Natural killer cell (primary cell): ENCODE data around the gene ADAMTS17. TPM values are rescaled to one million over a fixed set of nuclear protein-coding genes. Genes with fewer than 3 reads are reported as not detected.

Experiments
- ATAC-seq, 3 donors: fragments of 150-1000 bp in 2 of 3; fragments of 200-7000 bp in 1 of 3; cut with Tn5 transposase; 1 replicate in 1 of 3; 2 replicates in 2 of 3; pipeline ENCODE4 v1.10.0; 2021; ENCODE audit warnings: mild to moderate bottlenecking in 2 of 3, moderate library complexity in 2 of 3
- DNase-seq, 2 donors: peaks; one replicate each; pipeline versions ENCODE4 v3.0.0 to v3.0.0-alpha.2; 2013 to 2021; ENCODE audit warnings: mixed read lengths in 1 of 2
- H3K27ac ChIP-seq: one replicate; pipeline ENCODE4 v1.5.1; 2013; ENCODE audit warnings: mild to moderate bottlenecking, low read length
- H3K27me3 ChIP-seq: one replicate; pipeline ENCODE4 v1.6.1; 2013; ENCODE audit warnings: low read length; ENCODE audit not compliant: control insufficient read depth, insufficient read depth
- H3K36me3 ChIP-seq: one replicate; pipeline ENCODE4 v1.6.1; 2013; ENCODE audit warnings: low read length; ENCODE audit not compliant: control insufficient read depth, insufficient read depth
- H3K4me1 ChIP-seq: one replicate; pipeline ENCODE4 v1.6.1; 2013; ENCODE audit warnings: low read length; ENCODE audit not compliant: control insufficient read depth, insufficient read depth
- H3K4me3 ChIP-seq: one replicate; pipeline ENCODE4 v1.5.1; 2013; ENCODE audit warnings: low read length
- H3K9me3 ChIP-seq: one replicate; pipeline ENCODE4 v1.6.1; 2013; ENCODE audit warnings: low read length; ENCODE audit not compliant: control insufficient read depth, insufficient read depth
- H3K27ac Mint-ChIP-seq, 2 donors: one replicate each; pipeline ENCODE4 v1.8.0; 2022; ENCODE audit warnings: mild to moderate bottlenecking in 2 of 2, mixed read lengths in 2 of 2, moderate library complexity in 1 of 2
- H3K27me3 Mint-ChIP-seq, 2 donors: one replicate each; pipeline ENCODE4 v1.8.0; 2022; ENCODE audit warnings: low read depth in 2 of 2, mixed read lengths in 2 of 2
- H3K36me3 Mint-ChIP-seq: one replicate; pipeline ENCODE4 v1.8.0; 2022; ENCODE audit warnings: mixed read lengths
- H3K4me1 Mint-ChIP-seq, 2 donors: one replicate each; pipeline ENCODE4 v1.8.0; 2022; ENCODE audit warnings: mixed read lengths in 2 of 2
- H3K4me3 Mint-ChIP-seq: one replicate; pipeline ENCODE4 v1.8.0; 2022; ENCODE audit warnings: mild to moderate bottlenecking, moderate library complexity, mixed read lengths
- H3K9me3 Mint-ChIP-seq, 2 donors: one replicate each; pipeline ENCODE4 v1.8.0; 2022; ENCODE audit warnings: mixed read lengths in 2 of 2
- CTCF ChIP-seq: fragments of 200-600 bp; IDR thresholded peaks from one replicate; pipeline ENCODE4 v1.8.0; 2022; ENCODE audit warnings: antibody characterized with exemption
- WGBS: methylation state at CpG from one replicate; pipeline ENCODE4 v1.1.7; 2013; ENCODE audit warnings: missing lambda C conversion rate; ENCODE audit not compliant: insufficient coverage; 5-methylcytosine and 5-hydroxymethylcytosine counted together
- intact Hi-C: fragments of 100-400 bp; cut with micrococcal nuclease; formaldehyde crosslinking; loops from one replicate; pipeline ENCODE4 v1.14.2; 2022
- total RNA-seq, 4 donors: library from RNA; stranded (reverse); fragments of 120-200 nt in 1 of 4; gene quantifications; one replicate each; pipeline versions ENCODE4 v1.2.3 to v1.2.4, GENCODE V29; 2013 to 2022

ADAMTS17 gene
- total RNA-seq, 3 donors from 2014 or later (not counting 1 experiment from before 2014, with no cell fraction given): 4.8 to 9.5 (median 5.3) TPM

GRCh38 chr15:100250176-100250800 lies 91.5 kb downstream of the ADAMTS17 start:
- H3K9me3 Mint-ChIP-seq: no peaks in the 10 kb centered on the region
- H3K4me3 Mint-ChIP-seq: no peak overlapping the region
- no peaks in the 10 kb centered on the region for H3K9me3 ChIP-seq
- intact Hi-C loops: no loop called here
- H3K27ac Mint-ChIP-seq: no peak overlapping the region
- TF ChIP-seq CTCF: no peak
- H3K4me3 ChIP-seq: no peak overlapping the region
- H3K27me3 Mint-ChIP-seq: no peaks in the 10 kb centered on the region
- WGBS: 79% methylated on average over 10 of the region's 10 CpGs
- H3K36me3 Mint-ChIP-seq: no peaks in the 10 kb centered on the region
- ATAC-seq (no peak), DNase-seq (no peak)
- no peaks in the 10 kb centered on the region for H3K36me3 ChIP-seq
- no peaks in the 10 kb centered on the region for H3K4me1 ChIP-seq
- peaks cover 0 to 9% of the 10 kb centered on the region in 2 donors for H3K4me1 Mint-ChIP-seq
- H3K27ac ChIP-seq: no peak overlapping the region
- no peaks in the 10 kb centered on the region for H3K27me3 ChIP-seq

DNA sequence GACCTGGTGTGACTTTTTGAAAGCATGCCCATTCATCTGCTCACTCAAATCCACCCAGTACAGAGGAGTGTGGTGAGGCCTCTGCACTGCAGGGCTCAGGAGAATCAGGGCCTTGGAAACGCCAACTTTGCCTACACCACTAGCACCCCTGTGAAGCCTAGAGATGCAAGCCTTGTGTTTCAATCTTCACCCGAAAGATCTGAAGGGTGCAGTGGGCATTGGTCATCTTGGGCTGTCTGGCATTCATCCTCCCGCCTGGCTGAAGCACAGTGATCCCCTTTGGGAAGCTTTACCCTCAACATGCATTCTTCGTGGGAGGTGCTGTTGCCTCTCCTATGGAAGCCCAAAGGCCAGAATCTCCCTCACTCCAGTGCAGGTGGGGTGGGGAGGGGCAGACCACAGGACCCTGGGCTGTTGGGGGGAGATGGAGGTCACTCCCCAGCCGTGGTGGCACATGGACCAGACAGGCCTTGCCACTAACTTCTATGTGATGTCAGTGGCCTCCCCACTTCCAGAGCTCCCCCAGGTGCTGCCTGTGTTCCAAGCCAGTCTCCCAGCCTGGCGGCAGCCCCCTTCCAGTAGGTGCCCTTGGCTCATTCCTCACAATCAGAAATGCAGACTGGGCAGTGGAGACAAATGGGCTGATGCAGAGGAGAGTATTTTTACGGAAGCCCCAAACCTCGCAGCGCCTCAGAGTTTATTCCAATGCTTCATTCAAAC lies 92.5 kb downstream of the ADAMTS17 start:
- Histone ChIP-seq H3K27ac (no peak overlapping the region), H3K4me1 (no peaks in the 10 kb centered on the region), H3K4me3 (no peak overlapping the region), H3K27me3 (no peaks in the 10 kb centered on the region), H3K36me3 (no peaks in the 10 kb centered on the region), H3K9me3 (no peaks in the 10 kb centered on the region)
- Mint-ChIP-seq H3K27ac (no peak overlapping the region), H3K4me3 (no peak overlapping the region), H3K4me1 (peaks cover 0 to 9% of the 10 kb centered on the region in 2 donors), H3K36me3 (no peaks in the 10 kb centered on the region), H3K27me3 (no peaks in the 10 kb centered on the region), H3K9me3 (no peaks in the 10 kb centered on the region)
- 89% methylated on average over 9 of the region's 9 CpGs for WGBS
- TF ChIP-seq CTCF: no peak
- DNase-seq (no peak), ATAC-seq (no peak)
- intact Hi-C loops: no loop called here

GRCh38 chr15:100248236-100248635 lies 93.5 kb downstream of the ADAMTS17 start:
- Histone ChIP-seq H3K4me1 (no peaks in the 10 kb centered on the region), H3K27ac (no peak overlapping the region), H3K4me3 (no peak overlapping the region), H3K27me3 (no peaks in the 10 kb centered on the region), H3K36me3 (no peaks in the 10 kb centered on the region), H3K9me3 (no peaks in the 10 kb centered on the region)
- WGBS: 83% methylated on average over 5 of the region's 5 CpGs
- ATAC-seq (peak in 1 of 3 donors; percentile 9), DNase-seq (no peak)
- no peaks in the 10 kb centered on the region for H3K9me3 Mint-ChIP-seq
- intact Hi-C loops: no loop called here
- no peaks in the 10 kb centered on the region for H3K27me3 Mint-ChIP-seq
- peaks cover 0 to 9% of the 10 kb centered on the region in 2 donors for H3K4me1 Mint-ChIP-seq
- H3K36me3 Mint-ChIP-seq: no peaks in the 10 kb centered on the region
- H3K4me3 Mint-ChIP-seq: no peak overlapping the region
- peak overlapping the region in 1 of 2 donors; percentile 47 for H3K27ac Mint-ChIP-seq
- TF ChIP-seq CTCF: no peak
